Astrocyte (in vitro differentiated cells and primary cell): ENCODE measurements around the gene CLPSL1. TPM values are rescaled to one million over a fixed set of nuclear protein-coding genes. Genes with fewer than 3 reads are reported as not detected.

Source experiments
- DNase-seq: peaks from one replicate; pipeline ENCODE4 v3.0.0-alpha.2; 2010; ENCODE audit warnings: low read depth
- FAIRE-seq: peaks from 2 replicates; lab custom pipeline; 2011; peaks lifted over from hg19 to GRCh38; lab: Jason Lieb, UNC
- H2AFZ ChIP-seq: 2 replicates; pipeline ENCODE4 v1.6.0; 2012; ENCODE audit warnings: low read depth, low read length, inconsistent platforms
- H3K27ac ChIP-seq: 2 replicates; pipeline ENCODE4 v1.5.1; 2011; ENCODE audit warnings: low read depth, low read length, inconsistent platforms
- H3K27me3 ChIP-seq: 2 replicates; pipeline ENCODE4 v1.6.0; 2011; ENCODE audit warnings: low read length, inconsistent platforms; ENCODE audit not compliant: insufficient read depth
- H3K36me3 ChIP-seq: 2 replicates; pipeline ENCODE4 v1.5.1; 2011; ENCODE audit warnings: low read length, inconsistent platforms; ENCODE audit not compliant: insufficient read depth
- H3K4me1 ChIP-seq: 2 replicates; pipeline ENCODE4 v1.5.1; 2011; ENCODE audit warnings: low read length, inconsistent platforms; ENCODE audit not compliant: insufficient read depth
- H3K4me2 ChIP-seq: 2 replicates; pipeline ENCODE4 v1.6.0; 2012; ENCODE audit warnings: low read length, inconsistent platforms
- H3K4me3 ChIP-seq: 2 replicates; pipeline ENCODE4 v1.5.1; 2011; ENCODE audit warnings: low read depth, mild to moderate bottlenecking, low read length, inconsistent platforms; ENCODE audit not compliant: insufficient read depth
- H3K79me2 ChIP-seq: 2 replicates; pipeline ENCODE4 v1.6.0; 2012; ENCODE audit warnings: mild to moderate bottlenecking, low read length, inconsistent platforms; ENCODE audit not compliant: insufficient read depth
- H3K9ac ChIP-seq: 2 replicates; pipeline ENCODE4 v1.6.0; 2012; ENCODE audit warnings: mild to moderate bottlenecking, low read length, inconsistent platforms
- H3K9me3 ChIP-seq: 2 replicates; pipeline ENCODE4 v1.5.1; 2012; ENCODE audit warnings: low read depth, mild to moderate bottlenecking, low read length, inconsistent platforms; ENCODE audit not compliant: insufficient read depth
- H4K20me1 ChIP-seq: 2 replicates; pipeline ENCODE4 v1.6.0; 2012; ENCODE audit warnings: low read length, inconsistent platforms; ENCODE audit not compliant: insufficient read depth
- H3K27ac Mint-ChIP-seq: one replicate; pipeline ENCODE4 v1.8.0; 2021; ENCODE audit warnings: mild to moderate bottlenecking, mixed read lengths; ENCODE audit not compliant: unreplicated experiment
- H3K27me3 Mint-ChIP-seq: one replicate; pipeline ENCODE4 v1.8.0; 2021; ENCODE audit warnings: low read depth, mixed read lengths; ENCODE audit not compliant: unreplicated experiment
- H3K36me3 Mint-ChIP-seq: one replicate; pipeline ENCODE4 v1.8.0; 2021; ENCODE audit warnings: low read depth, mixed read lengths; ENCODE audit not compliant: unreplicated experiment
- H3K4me1 Mint-ChIP-seq: one replicate; pipeline ENCODE4 v1.8.0; 2021; ENCODE audit warnings: low read depth, mixed read lengths; ENCODE audit not compliant: unreplicated experiment
- H3K4me3 Mint-ChIP-seq: one replicate; pipeline ENCODE4 v1.8.0; 2021; ENCODE audit warnings: mild to moderate bottlenecking, moderate library complexity, mixed read lengths; ENCODE audit not compliant: unreplicated experiment
- H3K9me3 Mint-ChIP-seq: one replicate; pipeline ENCODE4 v1.8.0; 2021; ENCODE audit warnings: mild to moderate bottlenecking, mixed read lengths; ENCODE audit not compliant: unreplicated experiment
- EZH2 ChIP-seq: IDR thresholded peaks from 2 replicates; pipeline ENCODE4 v1.6.1; 2012; ENCODE audit warnings: mild to moderate bottlenecking, low read length, inconsistent platforms; ENCODE audit not compliant: insufficient read depth
- total RNA-seq: library from RNA; stranded (reverse); gene quantifications from 2 replicates; pipeline ENCODE4 v1.2.1, GENCODE V29; 2021
- TF ChIP-seq, protein P1 (sequence below): IDR thresholded peaks from 2 replicates; pipeline ENCODE4 v1.5.1; 2011; ENCODE audit warnings: low read depth, mild to moderate bottlenecking, inconsistent platforms, low read length, moderate library complexity; ENCODE audit not compliant: insufficient read depth

CLPSL1 gene
- total RNA-seq, 1 donor from 2014 or later, result not detected

DNA sequence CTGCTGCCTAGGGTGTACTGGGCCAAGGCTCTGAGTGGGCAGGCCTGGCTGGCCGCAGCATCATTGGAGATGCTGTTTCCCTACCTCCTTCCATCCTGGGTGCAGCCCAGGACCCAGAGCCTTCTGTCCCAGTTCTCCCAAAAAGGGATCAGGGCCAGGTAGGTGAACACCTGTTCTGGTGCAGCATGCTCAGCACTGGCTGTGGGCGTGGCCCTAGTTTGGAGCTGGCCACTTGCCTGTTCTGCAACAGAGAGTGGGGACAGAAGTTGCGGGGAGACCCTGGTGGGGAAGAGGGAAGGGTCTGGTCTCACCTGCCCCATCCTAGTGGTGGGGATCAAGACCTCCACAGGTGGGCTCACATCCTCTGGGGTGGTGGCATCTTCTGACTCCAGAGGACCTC lies 45.4 kb upstream of the CLPSL1 start:
- TF ChIP-seq EZH2, result no peak
- TF ChIP-seq, protein P1, sequence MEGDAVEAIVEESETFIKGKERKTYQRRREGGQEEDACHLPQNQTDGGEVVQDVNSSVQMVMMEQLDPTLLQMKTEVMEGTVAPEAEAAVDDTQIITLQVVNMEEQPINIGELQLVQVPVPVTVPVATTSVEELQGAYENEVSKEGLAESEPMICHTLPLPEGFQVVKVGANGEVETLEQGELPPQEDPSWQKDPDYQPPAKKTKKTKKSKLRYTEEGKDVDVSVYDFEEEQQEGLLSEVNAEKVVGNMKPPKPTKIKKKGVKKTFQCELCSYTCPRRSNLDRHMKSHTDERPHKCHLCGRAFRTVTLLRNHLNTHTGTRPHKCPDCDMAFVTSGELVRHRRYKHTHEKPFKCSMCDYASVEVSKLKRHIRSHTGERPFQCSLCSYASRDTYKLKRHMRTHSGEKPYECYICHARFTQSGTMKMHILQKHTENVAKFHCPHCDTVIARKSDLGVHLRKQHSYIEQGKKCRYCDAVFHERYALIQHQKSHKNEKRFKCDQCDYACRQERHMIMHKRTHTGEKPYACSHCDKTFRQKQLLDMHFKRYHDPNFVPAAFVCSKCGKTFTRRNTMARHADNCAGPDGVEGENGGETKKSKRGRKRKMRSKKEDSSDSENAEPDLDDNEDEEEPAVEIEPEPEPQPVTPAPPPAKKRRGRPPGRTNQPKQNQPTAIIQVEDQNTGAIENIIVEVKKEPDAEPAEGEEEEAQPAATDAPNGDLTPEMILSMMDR, result no peak
- no peaks in the 10 kb centered on the region for H4K20me1 ChIP-seq
- no peak overlapping the region for H3K4me2 ChIP-seq
- no peaks in the 10 kb centered on the region for H3K9me3 Mint-ChIP-seq
- H3K9ac ChIP-seq, result no peak overlapping the region
- no peaks in the 10 kb centered on the region for H3K36me3 Mint-ChIP-seq
- no peak for FAIRE-seq
- no peak overlapping the region for H3K4me3 ChIP-seq
- no peak overlapping the region for H3K4me3 Mint-ChIP-seq
- H3K4me1 ChIP-seq, result peaks cover 11% of the 10 kb centered on the region
- H3K27ac Mint-ChIP-seq, result no peak overlapping the region
- H3K36me3 ChIP-seq, result no peaks in the 10 kb centered on the region
- H3K27ac ChIP-seq, result no peak overlapping the region
- H3K79me2 ChIP-seq, result no peaks in the 10 kb centered on the region
- no peaks in the 10 kb centered on the region for H3K9me3 ChIP-seq
- DNase-seq, result no peak
- no peaks in the 10 kb centered on the region for H3K27me3 ChIP-seq
- H3K27me3 Mint-ChIP-seq, result peaks cover 15% of the 10 kb centered on the region
- H3K4me1 Mint-ChIP-seq, result peaks cover 15% of the 10 kb centered on the region
- H2AFZ ChIP-seq, result no peak overlapping the region

- TF ChIP-seq, protein P1, result peak; percentile 89
- no peak for TF ChIP-seq EZH2
- Histone ChIP-seq H4K20me1 (no peaks in the 10 kb centered on the region), H3K9ac (no peak overlapping the region), H3K4me3 (no peak overlapping the region), H2AFZ (no peak overlapping the region), H3K27ac (no peak overlapping the region), H3K36me3 (no peaks in the 10 kb centered on the region), H3K4me1 (peaks cover 8% of the 10 kb centered on the region), H3K4me2 (no peak overlapping the region), H3K9me3 (no peaks in the 10 kb centered on the region), H3K27me3 (no peaks in the 10 kb centered on the region), H3K79me2 (no peaks in the 10 kb centered on the region)
- FAIRE-seq (no peak), DNase-seq (no peak)
- H3K9me3 Mint-ChIP-seq, result no peaks in the 10 kb centered on the region
- H3K27me3 Mint-ChIP-seq, result peaks cover 12% of the 10 kb centered on the region
- no peak overlapping the region for H3K4me3 Mint-ChIP-seq
- H3K27ac Mint-ChIP-seq, result no peak overlapping the region
- peaks cover 15% of the 10 kb centered on the region for H3K4me1 Mint-ChIP-seq
- no peaks in the 10 kb centered on the region for H3K36me3 Mint-ChIP-seq
Observed at GRCh38 chr6:35736253-35736894, 44.4 kb upstream of the CLPSL1 start.

- no peak within 1 kb of the TSS for H3K9ac ChIP-seq
- no peaks in the 10 kb centered on the region for H4K20me1 ChIP-seq
- no peak within 1 kb of the TSS for H2AFZ ChIP-seq
- no peaks in the 10 kb centered on the region for H3K36me3 ChIP-seq
- TF ChIP-seq EZH2, result no peak
- TF ChIP-seq, protein P1, result no peak
- DNase-seq (no peak), FAIRE-seq (no peak)
- Mint-ChIP-seq H3K4me3 (no peak within 1 kb of the TSS), H3K36me3 (no peaks in the 10 kb centered on the region), H3K9me3 (no peaks in the 10 kb centered on the region), H3K4me1 (peaks cover 15% of the 10 kb centered on the region), H3K27ac (no peak within 1 kb of the TSS), H3K27me3 (peaks cover 12% of the 10 kb centered on the region)
- H3K9me3 ChIP-seq, result no peaks in the 10 kb centered on the region
- peaks cover 8% of the 10 kb centered on the region for H3K4me1 ChIP-seq
- H3K4me3 ChIP-seq, result no peak within 1 kb of the TSS
- H3K4me2 ChIP-seq, result no peak within 1 kb of the TSS
- no peak within 1 kb of the TSS for H3K27ac ChIP-seq
- no peaks in the 10 kb centered on the region for H3K79me2 ChIP-seq
- H3K27me3 ChIP-seq, result no peaks in the 10 kb centered on the region
Observed at GRCh38 chr6:35736982-35737412, 43.8 kb upstream of the CLPSL1 start, which contains the start of gene ARMC12. TSS of gene ARMC12 (plus strand) at chr6:35737032. CDS start at chr6:35737109, 77 bp downstream.
